ENCODE results near the gene ACER2. TPM values are rescaled to one million over a fixed set of nuclear protein-coding genes. Genes with fewer than 3 reads are reported as not detected.

The ACER2 gene
- total RNA-seq, 1 experiment from 2014 or later, result 9.6 TPM

DNA sequence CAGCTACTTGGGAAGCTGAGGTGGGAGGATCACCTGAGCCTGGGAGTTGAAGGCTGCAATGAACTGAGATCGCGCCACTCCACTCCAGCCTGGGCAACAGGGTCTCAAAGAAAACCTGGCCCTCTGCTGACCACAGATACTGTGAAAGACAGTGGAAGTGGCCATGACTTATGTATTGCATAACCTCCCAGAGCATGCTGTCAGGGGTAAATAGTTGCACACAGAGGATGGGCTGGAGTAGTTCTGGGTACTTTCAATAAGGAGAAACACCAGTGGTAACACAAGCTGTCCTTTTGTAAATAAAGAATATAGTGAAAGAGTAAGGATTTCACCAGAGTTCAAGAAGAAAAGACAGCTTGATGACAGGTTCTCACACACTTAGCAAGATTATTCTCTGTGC, 1.8 kb downstream of the ACER2 start:
- H3K4me1 Mint-ChIP-seq, result peaks cover 37 to 40% of the 10 kb centered on the region in 2 experiments
- no peaks in the 10 kb centered on the region for H3K9me3 ChIP-seq (ENCODE audit: control insufficient read depth, low read depth, low read length)
- peak overlapping the region; percentile 95 to 98; a peak in 1 of 5 replicates for H3K4me3 Mint-ChIP-seq
- H2BK12ac ChIP-seq (ENCODE audit: insufficient read length, low read depth, low read length), result no peak overlapping the region
- no CpG with 5 or more reads among the region's 2 CpGs for WGBS (ENCODE audit: extremely low coverage, insufficient read length, low lambda C conversion rate)
- no peak overlapping the region for H2AK5ac ChIP-seq (ENCODE audit: insufficient read length, low read length)
- H3K18ac ChIP-seq (ENCODE audit: insufficient read length, low read depth, low read length), result no peak overlapping the region
- H3K4me2 ChIP-seq (ENCODE audit: insufficient read depth, insufficient read length, low read length), result no peak overlapping the region
- H2BK5ac ChIP-seq (ENCODE audit: insufficient read length, low read length), result no peak overlapping the region
- H3K27ac ChIP-seq (ENCODE audit: insufficient read length, low read depth, low read length), result no peak overlapping the region
- H3K23me2 ChIP-seq (ENCODE audit: insufficient read length, low read depth, low read length, poor library complexity, severe bottlenecking), result peaks cover 17% of the 10 kb centered on the region
- peaks cover 14% of the 10 kb centered on the region for H3K27me3 Mint-ChIP-seq (ENCODE audit: low read depth)
- no peaks in the 10 kb centered on the region for H4K20me1 ChIP-seq (ENCODE audit: control insufficient read depth, insufficient read depth, insufficient read length)
- H3K23ac ChIP-seq (ENCODE audit: insufficient read length, low read depth, low read length), result no peak overlapping the region
- H3K56ac ChIP-seq (ENCODE audit: insufficient read length, low read depth, low read length), result no peak overlapping the region
- TF ChIP-seq, protein P1, sequence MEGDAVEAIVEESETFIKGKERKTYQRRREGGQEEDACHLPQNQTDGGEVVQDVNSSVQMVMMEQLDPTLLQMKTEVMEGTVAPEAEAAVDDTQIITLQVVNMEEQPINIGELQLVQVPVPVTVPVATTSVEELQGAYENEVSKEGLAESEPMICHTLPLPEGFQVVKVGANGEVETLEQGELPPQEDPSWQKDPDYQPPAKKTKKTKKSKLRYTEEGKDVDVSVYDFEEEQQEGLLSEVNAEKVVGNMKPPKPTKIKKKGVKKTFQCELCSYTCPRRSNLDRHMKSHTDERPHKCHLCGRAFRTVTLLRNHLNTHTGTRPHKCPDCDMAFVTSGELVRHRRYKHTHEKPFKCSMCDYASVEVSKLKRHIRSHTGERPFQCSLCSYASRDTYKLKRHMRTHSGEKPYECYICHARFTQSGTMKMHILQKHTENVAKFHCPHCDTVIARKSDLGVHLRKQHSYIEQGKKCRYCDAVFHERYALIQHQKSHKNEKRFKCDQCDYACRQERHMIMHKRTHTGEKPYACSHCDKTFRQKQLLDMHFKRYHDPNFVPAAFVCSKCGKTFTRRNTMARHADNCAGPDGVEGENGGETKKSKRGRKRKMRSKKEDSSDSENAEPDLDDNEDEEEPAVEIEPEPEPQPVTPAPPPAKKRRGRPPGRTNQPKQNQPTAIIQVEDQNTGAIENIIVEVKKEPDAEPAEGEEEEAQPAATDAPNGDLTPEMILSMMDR (conservative IDR thresholded peaks at IDR 0.05), result no peak
- H3T11ph ChIP-seq (ENCODE audit: low read length), result no peak overlapping the region
- H3K36me3 Mint-ChIP-seq (ENCODE audit: insufficient read depth in 1 of 3, low read depth in 3 of 3), result peaks cover 3 to 19% (median 4%) of the 10 kb centered on the region in 3 experiments; a peak in 6 of 7 replicates
- H2BK15ac ChIP-seq (ENCODE audit: low read depth, low read length), result no peak overlapping the region
- no peak overlapping the region for H2BK20ac ChIP-seq (ENCODE audit: low read depth, low read length, poor library complexity, severe bottlenecking)
- no peak overlapping the region for H4K5ac ChIP-seq (ENCODE audit: insufficient read length, low read depth, low read length)
- H3K9me3 Mint-ChIP-seq, result no peaks in the 10 kb centered on the region; a peak in 1 of 5 replicates
- no peak overlapping the region for H3K9ac ChIP-seq (ENCODE audit: extremely low read depth, insufficient read length, low read length)
- no peaks in the 10 kb centered on the region for H3K79me1 ChIP-seq (ENCODE audit: insufficient read depth, low read depth, low read length, poor library complexity, severe bottlenecking)
- no peak overlapping the region for H3K27ac Mint-ChIP-seq
- H3K14ac ChIP-seq (ENCODE audit: insufficient read depth, low read length), result no peak overlapping the region
- no peak for DNase-seq
- H4K8ac ChIP-seq (replicated peaks; ENCODE audit: insufficient read length, low read depth, low read length), result no peak overlapping the region
- no peak overlapping the region for H2AFZ ChIP-seq (ENCODE audit: low read length)
- no peak overlapping the region for H2BK120ac ChIP-seq (ENCODE audit: low read depth, low read length, poor library complexity, severe bottlenecking)
- no peak overlapping the region for H4K91ac ChIP-seq (ENCODE audit: insufficient read length, low read depth, low read length)
- peaks cover 3% of the 10 kb centered on the region; the same call in 1 of the 2 replicates for H3K27me3 ChIP-seq (ENCODE audit: insufficient read depth, low read length)
- H3K4me1 ChIP-seq (ENCODE audit: insufficient read depth, low read length), result peaks cover 7% of the 10 kb centered on the region; the same call in 1 of the 2 replicates
- H3K79me2 ChIP-seq (ENCODE audit: insufficient read depth, low read length), result no peaks in the 10 kb centered on the region; the same call in 1 of the 2 replicates
- H3K4ac ChIP-seq (ENCODE audit: low read depth, low read length), result no peak overlapping the region

Measured in H9 (cell line).